ENCODE measurements around the gene SETDB1.

- TF ChIP-seq CTCF (IDR thresholded peaks at IDR 0.05): no peak
- no peak for TF ChIP-seq POLR2A (IDR thresholded peaks at IDR 0.05)
Measured at GRCh38 chr1:150973836-150974579, 47.8 kb downstream of the SETDB1 start.
